ENCODE results near the gene EPB41L4A.
A peak's percentile ranks its signal among the peaks of the same experiment; 100 is the strongest.

Gene EPB41L4A

GRCh38 chr5:112351225-112351624, 67.9 kb downstream of the EPB41L4A start:
- DNase-seq: no peak

- DNase-seq: no peak
Observed at GRCh38 chr5:112350626-112351025, 68.5 kb downstream of the EPB41L4A start.

DNA sequence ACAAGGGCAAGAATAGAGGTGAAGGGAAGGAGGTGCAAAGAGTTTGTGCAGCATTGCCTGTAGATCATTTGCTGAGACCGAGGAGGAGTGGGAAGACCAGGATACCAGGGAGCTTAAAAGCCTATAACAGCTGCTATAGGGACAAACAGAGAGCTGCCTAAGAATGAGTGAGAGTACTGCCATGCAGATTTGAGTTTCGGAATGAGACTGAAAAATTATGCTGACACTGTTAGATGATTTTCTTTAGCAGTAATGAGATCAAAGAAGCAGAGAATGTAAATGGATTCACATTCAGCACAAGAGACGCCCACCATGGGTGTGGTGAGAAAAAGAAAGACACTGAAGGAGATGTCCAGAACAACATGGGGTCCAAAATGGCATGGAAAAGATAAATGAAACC, 69.7 kb downstream of the EPB41L4A start:
- DNase-seq: no peak

DNA sequence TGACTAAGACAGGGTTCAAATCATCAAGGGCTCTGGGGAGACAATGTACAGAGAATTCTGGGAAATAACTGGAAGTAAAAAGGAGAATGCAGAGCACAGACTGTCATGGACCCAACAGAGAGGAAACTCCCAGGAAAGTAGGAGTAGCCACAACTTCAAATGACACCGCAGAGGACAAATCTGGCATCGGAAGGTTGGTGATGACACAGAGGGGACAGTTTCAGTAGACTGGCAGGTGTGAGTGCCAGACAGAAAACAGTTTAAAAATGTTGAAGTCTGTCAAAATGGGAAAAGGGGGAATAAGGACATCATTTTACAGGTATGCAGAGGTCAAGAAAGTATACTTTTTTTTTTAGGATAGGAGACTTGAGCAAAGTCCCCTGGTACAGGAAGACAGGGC, 70.2 kb downstream of the EPB41L4A start:
- DNase-seq: no peak

GRCh38 chr5:112348387-112348786, 70.7 kb downstream of the EPB41L4A start:
- DNase-seq: no peak

DNA sequence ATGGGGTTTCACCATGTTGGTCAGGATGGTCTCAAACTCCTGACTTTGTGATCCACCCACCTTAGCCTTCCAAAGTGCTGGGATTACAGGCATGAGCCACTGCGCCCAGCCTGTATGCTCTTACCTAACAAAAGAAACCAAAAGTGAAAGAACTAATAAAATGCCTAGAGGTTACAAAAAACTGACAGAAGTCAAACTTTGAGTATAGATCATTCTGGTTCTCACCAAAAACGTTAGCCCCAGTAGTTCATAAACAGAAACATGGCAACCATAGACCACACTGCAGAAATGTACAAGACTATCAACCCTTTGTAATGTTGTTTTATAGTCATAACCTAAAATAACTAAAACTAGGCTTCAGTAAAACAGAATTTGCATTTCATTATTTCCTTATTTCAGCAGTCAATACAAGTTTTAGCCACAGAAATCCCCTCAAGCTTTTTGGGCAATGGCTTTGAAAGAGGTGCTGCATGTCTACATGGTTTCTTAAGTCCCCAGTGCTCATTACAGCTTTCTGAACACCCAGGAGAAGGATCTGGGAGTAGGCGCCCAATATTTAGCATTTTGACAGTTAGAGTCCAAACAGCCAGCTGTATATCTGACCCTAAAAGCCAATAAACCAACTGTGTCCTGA, 72.5 kb downstream of the EPB41L4A start:
- no peak for DNase-seq

- no peak for DNase-seq
Observed at GRCh38 chr5:112344540-112344939, 74.5 kb downstream of the EPB41L4A start.

DNA sequence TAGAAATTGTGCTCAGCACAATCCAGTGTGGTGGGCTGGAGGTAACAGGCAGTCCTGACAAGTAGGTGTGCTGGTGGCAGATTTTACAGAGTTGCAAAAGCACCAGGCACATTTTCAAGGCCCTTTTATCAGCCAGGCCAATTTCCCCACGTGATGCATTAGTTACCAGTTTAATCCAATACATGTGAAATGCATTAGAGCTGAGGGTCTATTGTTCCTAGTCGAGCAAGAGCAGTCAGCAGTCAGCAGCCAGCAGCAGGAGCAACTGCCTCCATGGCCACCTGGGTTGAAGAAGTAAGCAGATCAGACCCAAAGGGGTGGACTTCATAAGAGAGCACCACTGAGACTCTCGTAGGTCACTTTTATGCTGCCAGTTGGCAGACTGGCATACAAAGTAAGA, 76.7 kb downstream of the EPB41L4A start:
- peak in 1 of 14 donors; percentile 4 for DNase-seq

DNA sequence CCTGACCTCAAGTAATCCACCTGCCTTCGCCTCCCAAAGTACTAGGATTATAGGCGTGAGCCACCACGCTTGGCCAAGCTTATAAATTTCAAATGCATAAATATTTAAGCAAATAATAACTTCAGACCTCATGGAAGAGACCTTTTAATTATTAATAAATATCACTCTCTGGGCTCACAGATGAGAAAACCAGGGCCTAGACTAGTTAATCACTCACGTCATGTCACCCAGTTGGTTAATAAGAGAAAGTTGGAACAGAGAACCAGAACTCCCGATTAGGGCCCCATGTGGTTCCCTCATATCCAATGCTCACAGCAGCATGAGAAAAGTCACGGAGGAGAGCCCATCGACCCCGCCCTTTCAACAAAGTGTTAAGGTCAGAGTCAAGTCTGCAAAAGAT, 79.3 kb downstream of the EPB41L4A start:
- DNase-seq: no peak

DNA sequence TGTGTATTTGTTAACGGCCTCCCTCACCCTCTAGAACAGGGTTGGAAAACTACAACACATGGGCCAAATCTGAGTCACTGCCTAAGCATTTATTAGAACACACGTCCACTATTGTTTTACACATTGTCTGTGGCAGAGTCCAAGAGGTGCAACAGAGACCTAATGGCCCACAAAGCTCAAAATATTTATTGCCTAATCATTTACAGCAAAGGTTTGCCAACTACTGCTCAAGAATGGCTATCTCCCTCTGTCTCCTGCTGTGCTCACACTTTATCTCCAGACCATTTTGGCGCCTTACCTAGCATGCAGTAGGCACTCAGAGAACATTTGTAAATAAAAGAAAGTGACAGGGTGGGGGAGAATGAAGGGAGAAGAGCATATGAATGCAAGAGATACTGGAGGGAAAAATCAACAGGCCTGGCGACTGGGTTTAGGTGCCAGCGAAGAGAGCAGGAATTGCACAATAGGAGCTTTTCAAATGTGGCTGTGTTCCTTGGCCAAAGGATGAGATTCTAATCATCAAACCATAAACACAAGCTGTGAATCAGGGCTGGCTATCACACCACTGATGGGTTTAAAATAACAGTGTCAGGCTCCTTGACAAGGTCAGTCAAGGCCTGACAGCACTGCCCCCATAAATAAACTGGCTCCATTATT, 80.3 kb downstream of the EPB41L4A start:
- DNase-seq: peak in 1 of 14 donors; percentile 12

- no peak for DNase-seq
Observed at GRCh38 chr5:112333331-112333781, 85.7 kb downstream of the EPB41L4A start.

DNA sequence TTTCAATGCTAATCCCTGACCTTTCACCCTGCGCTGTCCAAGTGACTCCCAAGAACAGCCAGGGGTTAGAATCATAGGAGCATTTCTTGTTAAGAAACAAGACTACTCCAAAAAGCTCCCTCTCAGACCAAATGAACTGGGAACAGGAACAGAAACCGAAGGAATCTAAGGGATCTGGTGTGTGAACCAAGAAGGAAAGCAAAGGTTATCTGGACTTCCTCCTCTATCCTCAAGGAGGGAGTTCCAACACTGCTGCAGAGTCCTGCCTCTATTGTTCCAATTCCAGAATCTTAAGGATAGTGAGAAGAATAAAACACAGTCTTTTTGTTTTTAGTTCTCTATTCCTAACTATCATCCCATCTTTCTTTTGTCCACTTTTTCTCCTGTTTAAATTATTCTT, 87.2 kb downstream of the EPB41L4A start:
- no peak for DNase-seq

DNA sequence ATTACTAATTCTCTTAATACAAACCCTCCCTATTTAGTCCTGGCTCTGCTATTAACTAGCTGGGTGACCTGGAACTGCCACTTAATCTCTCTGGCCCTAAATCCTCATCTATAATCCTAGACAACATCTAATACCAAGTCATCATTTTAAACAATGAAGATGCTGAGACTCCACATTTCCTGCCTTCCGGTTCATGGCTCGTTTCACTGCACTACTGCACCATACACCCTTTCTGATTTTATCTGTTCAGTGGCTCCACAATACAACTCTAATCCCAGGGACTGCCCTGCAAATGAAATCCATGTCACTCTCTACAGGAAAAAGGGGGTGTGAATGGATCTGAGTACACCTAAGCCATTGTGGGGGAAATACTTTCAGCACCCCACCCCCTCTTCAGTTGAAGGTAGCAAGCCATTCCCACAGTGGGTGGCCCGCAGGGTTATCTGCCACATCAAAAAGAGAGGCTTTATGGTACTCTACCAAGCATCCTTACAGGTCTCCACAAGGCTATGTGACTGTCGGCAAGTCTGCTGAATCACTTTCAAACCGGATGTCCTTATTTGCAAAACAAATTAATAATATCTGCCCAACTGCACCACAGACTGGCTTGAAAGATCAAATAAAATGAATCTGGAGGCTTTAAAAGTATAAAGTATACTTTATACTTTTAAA, 89.5 kb downstream of the EPB41L4A start:
- no peak for DNase-seq

DNA sequence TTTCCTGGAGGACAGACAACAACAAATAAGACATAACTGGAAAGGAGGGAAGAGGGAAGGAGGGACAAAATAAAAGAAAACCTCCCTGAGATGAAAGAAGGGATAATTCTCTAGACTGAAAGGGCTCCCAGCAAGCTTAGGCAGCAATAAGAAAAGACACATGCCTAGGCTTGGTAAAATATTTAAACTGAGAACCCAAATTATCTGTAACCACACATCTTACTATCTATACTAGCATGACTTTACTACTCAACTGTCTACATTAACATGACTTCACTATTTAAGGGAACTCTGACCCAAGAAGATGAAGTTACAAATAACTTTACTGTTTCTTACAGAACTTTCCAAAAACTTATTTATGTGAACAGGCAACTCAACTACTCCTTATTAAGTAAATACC, 95.9 kb downstream of the EPB41L4A start:
- no peak for DNase-seq

DNA sequence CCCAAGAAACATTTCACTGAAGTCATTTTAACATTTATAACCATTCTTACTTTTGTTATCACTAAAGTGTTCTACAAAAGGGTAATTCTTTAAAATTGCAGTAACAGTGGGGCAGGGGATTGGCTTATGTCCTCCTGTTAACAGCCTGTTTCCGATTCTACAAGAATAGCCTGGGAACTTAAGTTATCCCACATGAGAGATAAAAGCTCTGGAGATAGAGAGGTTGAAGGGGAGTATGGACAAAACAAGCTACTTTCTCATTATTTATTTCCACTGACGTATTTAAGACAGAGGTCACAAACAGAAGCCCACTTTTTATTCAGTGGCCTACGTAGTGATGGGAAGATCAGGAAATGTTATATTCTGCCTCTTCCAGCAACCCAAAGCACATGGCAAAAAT, 98.7 kb downstream of the EPB41L4A start:
- DNase-seq: no peak

DNA sequence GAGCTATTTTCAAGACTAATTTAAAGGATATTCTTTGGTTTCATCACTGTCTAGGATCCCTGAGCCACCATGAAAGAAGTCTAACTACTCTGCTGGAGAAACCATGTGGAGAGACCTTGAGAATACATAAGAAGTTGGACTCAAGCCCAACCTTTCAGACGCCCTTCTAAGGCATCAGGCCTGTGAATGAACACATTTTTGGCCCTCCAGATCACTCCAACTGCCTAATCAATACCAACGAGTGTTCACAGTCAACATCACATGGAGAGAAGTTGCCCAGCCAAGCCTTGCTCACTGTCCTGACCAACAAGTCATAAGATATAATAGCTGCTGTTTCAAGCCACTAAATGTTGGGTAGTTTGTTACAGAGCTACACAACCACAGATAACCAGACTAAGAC, 100.7 kb downstream of the EPB41L4A start:
- DNase-seq: no peak

DNA sequence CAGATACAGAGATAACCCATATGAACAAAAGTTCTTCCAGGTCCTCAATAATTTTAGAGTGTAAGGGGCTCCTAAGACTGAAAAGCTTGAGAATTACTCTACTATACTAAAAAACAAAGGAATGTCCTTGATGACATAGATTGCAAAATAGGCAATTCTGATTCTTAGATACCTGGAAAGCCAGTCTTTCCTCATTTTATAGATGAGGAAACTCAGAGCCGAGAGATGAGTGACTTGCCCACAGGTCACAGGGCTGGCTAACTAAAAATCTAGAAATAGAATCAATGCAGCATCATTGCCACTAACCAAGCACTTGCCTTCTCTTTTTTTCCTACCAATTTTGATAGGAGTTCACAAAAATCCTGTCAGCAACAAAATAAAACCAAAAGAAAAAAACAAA, 101.2 kb downstream of the EPB41L4A start:
- no peak for DNase-seq

DNA sequence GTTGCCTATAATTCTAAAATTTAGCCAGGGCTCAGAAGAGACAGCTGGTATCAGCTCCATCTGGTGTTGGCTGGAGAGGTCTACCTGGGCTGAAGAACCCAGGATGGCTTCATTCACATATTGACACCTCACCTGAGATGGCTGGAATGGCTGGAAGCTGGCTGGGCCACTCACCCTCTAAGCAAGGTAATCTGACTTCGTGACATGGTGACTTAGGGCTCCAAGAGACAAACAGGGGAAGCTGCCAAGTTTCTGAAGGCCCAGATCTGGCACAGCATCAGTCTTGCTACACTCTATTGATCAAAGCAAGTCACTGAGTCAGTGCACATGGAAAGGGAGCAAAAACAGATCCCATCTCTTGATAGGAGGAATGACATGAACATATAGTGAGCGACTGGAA, 102.3 kb downstream of the EPB41L4A start:
- DNase-seq: no peak

GRCh38 chr5:112316006-112316405, 103.1 kb downstream of the EPB41L4A start:
- no peak for DNase-seq

DNA sequence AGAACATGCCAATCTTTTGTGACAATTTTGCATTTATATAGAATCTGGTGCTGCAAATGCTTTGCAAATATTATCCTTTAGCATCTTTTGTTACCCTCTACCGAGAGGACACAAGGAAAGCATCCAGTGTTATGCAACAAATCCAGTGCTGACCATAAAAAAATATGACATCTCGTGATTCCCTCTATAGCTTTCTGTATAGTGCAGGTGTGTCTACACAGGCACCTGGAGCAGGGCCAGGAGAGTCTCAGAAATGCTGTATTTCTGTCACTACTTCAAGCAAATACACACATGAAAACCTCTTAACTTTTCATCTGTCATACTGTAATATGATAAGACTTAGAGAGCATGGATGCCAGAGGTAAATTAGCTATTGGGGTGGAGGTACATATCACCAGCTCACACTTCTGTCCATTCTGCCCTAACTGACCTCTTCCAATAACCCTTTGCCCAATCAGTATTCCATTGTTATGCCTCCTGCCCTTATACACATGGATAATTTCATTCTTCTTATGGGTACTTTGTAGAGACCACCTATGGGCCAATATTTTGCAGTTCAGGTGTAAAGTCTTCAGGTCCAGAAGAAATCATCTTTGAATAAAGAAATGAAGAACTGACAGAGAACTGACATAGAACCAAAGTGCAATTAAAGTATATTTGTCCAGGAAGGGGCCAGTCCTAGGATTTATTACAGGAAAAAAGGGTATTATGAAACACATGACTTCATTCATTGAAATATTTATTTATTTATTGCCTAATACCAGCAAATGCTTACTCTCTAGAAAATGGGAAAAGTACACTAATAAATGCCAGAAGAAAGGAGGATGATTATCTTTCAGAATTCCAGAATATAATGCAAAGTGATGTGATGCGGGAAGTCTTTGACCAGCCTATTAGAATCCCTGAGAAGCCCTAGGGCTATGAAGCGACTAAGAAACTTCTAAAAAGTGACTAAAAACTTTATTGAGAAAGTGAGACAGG, 106.5 kb downstream of the EPB41L4A start:
- DNase-seq: no peak

DNA sequence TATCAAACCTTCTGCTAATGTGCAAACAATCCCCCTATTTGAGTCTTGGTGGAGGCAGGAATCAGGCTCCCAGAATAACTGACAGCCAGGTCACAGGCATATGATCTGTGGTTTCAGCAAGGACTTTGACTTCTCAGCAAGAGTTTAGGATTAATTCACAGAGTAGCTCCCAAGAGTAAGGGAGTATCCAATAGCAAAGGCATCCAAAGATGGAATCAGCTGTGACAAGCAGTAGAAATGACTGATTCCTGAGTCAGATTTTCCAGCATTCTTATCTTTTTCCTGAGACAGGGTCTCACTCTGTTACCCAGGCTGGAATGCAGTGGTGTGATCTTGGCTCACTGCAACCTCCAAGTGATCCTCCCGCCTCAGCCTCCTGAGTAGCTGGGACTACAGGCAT, 108.3 kb downstream of the EPB41L4A start:
- DNase-seq: no peak

DNA sequence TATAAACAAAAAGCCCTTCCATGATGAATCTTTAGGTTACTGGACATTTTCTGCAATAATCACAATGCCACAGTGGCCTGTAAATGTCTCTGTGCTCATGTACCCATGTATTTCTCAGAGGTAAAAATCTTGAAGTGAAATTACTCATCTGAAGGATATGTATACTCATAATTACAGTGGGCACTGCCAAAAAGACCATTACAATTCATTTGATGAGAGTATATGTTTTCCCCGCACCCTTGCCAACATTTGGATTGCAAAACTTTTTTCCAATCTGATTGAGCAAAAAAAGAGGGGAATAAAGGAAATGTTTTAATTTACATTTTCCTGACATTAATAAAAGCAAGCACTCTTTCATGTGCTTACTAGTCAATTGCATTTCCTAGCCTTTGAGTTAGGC, 110.5 kb downstream of the EPB41L4A start:
- no peak for DNase-seq

DNA sequence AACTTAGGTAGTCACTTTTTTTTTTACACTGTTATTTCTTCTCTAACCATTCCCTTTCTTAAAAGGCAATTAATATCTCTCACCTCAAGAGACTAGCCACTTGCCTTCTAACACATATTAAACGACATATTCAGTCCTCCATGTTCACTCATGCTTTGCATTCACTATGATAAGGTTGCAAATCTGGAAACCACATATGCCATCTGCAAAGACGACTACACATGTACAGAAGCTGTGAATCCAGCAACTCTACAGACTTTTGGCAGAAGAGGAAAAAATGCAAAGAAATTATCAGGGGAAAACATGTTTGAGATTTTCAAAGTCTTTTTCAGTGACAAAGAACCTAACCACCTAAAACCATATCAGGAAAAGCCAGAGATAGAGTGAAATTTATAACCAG, 112.1 kb downstream of the EPB41L4A start:
- no peak for DNase-seq
